ENCODE measurements around the gene SMPDL3B. TPM values are rescaled to one million over a fixed set of nuclear protein-coding genes. Genes with fewer than 3 reads are reported as not detected.

The SMPDL3B gene
- total and polyA plus RNA-seq, 2 of the 4 experiments (the other 2 are of a cell fraction): not detected

GRCh38 chr1:27956761-27957160 is 22.0 kb downstream of the SMPDL3B start:
- Histone ChIP-seq H3K4me1 (ENCODE audit: control insufficient read depth, insufficient read depth, low read length) (peaks cover 14% of the 10 kb centered on the region), H3K56ac (ENCODE audit: extremely low read depth, insufficient read depth, low read length) (no peak overlapping the region), H2AK9ac (replicated peaks; ENCODE audit: low read depth, low read length, poor library complexity) (no peak overlapping the region), H3K9me3 (ENCODE audit: control insufficient read depth, insufficient read depth, low read length) (no peaks in the 10 kb centered on the region), H2BK20ac (ENCODE audit: low read depth, low read length) (no peak overlapping the region), H3K4me3 (ENCODE audit: insufficient read depth, low read depth, low read length) (no peak overlapping the region), H2AFZ (replicated peaks; ENCODE audit: low read length, poor library complexity) (no peak overlapping the region), H3K14ac (replicated peaks; ENCODE audit: low read depth, low read length) (no peak overlapping the region), H3K79me1 (ENCODE audit: low read depth in 1 of 2, low read length in 2 of 2) (peaks cover 10 to 24% of the 10 kb centered on the region in 2 experiments), H3K9me1 (ENCODE audit: insufficient read depth, low read length) (peaks cover 23% of the 10 kb centered on the region), H2BK5ac (ENCODE audit: low read depth, low read length, poor library complexity, severe bottlenecking) (no peak overlapping the region), H3K27me3 (ENCODE audit: control insufficient read depth, insufficient read depth, low read length) (peaks cover 25% of the 10 kb centered on the region), H3K23ac (ENCODE audit: low read depth, low read length) (no peak overlapping the region), H3K36me3 (ENCODE audit: control insufficient read depth, insufficient read depth, low read length) (no peaks in the 10 kb centered on the region), H4K8ac (ENCODE audit: low read depth in 2 of 2, low read length in 2 of 2) (no peak overlapping the region), H2AK5ac (ENCODE audit: low read depth, low read length) (no peak overlapping the region), H4K20me1 (ENCODE audit: insufficient read depth, low read length) (no peaks in the 10 kb centered on the region; the same call in 1 of the 2 replicates), H3K4ac (ENCODE audit: low read depth, low read length) (no peak overlapping the region), H2BK15ac (ENCODE audit: low read depth, low read length) (no peak overlapping the region), H4K5ac (ENCODE audit: low read depth, low read length) (no peak overlapping the region), H3K18ac (ENCODE audit: low read depth, low read length) (no peak overlapping the region), H3K9ac (ENCODE audit: low read depth, low read length) (no peak overlapping the region), H3K27ac (ENCODE audit: insufficient read depth, low read length) (no peak overlapping the region), H4K91ac (ENCODE audit: insufficient read depth, low read depth, low read length) (no peak overlapping the region), H3K4me2 (ENCODE audit: low read depth, low read length) (no peak overlapping the region), H2BK120ac (ENCODE audit: low read depth, low read length) (no peak overlapping the region)
- POLR2A ChIA-PET (ENCODE audit: unreplicated experiment): no interaction called here
- CTCF ChIA-PET: no interaction called here
- 76% methylated on average over 2 of the region's 6 CpGs; no CpG with 5 or more reads in 1 of the 2 experiments for WGBS, 2 experiments (ENCODE audit: extremely low coverage in 2 of 2, insufficient read length in 1 of 2)
- ATAC-seq (ENCODE audit: low read depth): no peak
- BruUV-seq (replicated peaks): no TSS peak
- in situ Hi-C loops (cut with MboI; ENCODE audit: low sequenced_read_pairs) (no loop called here), dilution Hi-C loops (cut with HindIII; ENCODE audit: low sequenced_read_pairs, unreplicated experiment) (no loop called here), intact Hi-C loops (cut with micrococcal nuclease) (no loop called here)
- DNase-seq: no peak
- no peak for TF ChIP-seq ELK1 (IDR thresholded peaks at IDR 0.05; ENCODE audit: borderline replicate concordance, low read depth, low read length)
- TF ChIP-seq, protein P1, sequence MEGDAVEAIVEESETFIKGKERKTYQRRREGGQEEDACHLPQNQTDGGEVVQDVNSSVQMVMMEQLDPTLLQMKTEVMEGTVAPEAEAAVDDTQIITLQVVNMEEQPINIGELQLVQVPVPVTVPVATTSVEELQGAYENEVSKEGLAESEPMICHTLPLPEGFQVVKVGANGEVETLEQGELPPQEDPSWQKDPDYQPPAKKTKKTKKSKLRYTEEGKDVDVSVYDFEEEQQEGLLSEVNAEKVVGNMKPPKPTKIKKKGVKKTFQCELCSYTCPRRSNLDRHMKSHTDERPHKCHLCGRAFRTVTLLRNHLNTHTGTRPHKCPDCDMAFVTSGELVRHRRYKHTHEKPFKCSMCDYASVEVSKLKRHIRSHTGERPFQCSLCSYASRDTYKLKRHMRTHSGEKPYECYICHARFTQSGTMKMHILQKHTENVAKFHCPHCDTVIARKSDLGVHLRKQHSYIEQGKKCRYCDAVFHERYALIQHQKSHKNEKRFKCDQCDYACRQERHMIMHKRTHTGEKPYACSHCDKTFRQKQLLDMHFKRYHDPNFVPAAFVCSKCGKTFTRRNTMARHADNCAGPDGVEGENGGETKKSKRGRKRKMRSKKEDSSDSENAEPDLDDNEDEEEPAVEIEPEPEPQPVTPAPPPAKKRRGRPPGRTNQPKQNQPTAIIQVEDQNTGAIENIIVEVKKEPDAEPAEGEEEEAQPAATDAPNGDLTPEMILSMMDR (conservative IDR thresholded peaks at IDR 0.05; ENCODE audit: low read depth, low read length): no peak
- TF ChIP-seq RCOR1 (IDR thresholded peaks at IDR 0.05; ENCODE audit: insufficient replicate concordance, low read length): no peak
- no peak for TF ChIP-seq CEBPB (IDR thresholded peaks at IDR 0.05; ENCODE audit: low read depth, low read length)
- TF ChIP-seq POLR2A (IDR thresholded peaks at IDR 0.05; ENCODE audit: low read depth, low read length): no peak
- no peak for TF ChIP-seq NFE2L2 (IDR thresholded peaks at IDR 0.05; ENCODE audit: low read depth, low read length)
- no peak for TF ChIP-seq MAFK (IDR thresholded peaks at IDR 0.05; ENCODE audit: low read depth, low read length)
- TF ChIP-seq BHLHE40 (IDR thresholded peaks at IDR 0.05; ENCODE audit: low read depth, low read length): no peak
- no peak for TF ChIP-seq CHD1 (IDR thresholded peaks at IDR 0.05; ENCODE audit: low read depth, low read length)
- no peak for TF ChIP-seq MXI1 (IDR thresholded peaks at IDR 0.05; ENCODE audit: borderline replicate concordance, low read depth, low read length)
- TF ChIP-seq, protein P2, sequence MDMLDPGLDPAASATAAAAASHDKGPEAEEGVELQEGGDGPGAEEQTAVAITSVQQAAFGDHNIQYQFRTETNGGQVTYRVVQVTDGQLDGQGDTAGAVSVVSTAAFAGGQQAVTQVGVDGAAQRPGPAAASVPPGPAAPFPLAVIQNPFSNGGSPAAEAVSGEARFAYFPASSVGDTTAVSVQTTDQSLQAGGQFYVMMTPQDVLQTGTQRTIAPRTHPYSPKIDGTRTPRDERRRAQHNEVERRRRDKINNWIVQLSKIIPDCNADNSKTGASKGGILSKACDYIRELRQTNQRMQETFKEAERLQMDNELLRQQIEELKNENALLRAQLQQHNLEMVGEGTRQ (IDR thresholded peaks at IDR 0.05; ENCODE audit: low read depth, low read length): no peak
- TF ChIP-seq SMC3 (IDR thresholded peaks at IDR 0.05; ENCODE audit: low read depth, low read length): no peak
- TF ChIP-seq RAD21 (IDR thresholded peaks at IDR 0.05; ENCODE audit: low read length): no peak

Measured in IMR-90 (cell line).